Activated naive CD8-positive, alpha-beta T cell treated with anti-CD3 and anti-CD28 coated beads for 36 hours (primary cell): ENCODE data around the gene BCHE. TPM values are rescaled to one million over a fixed set of nuclear protein-coding genes. Genes with fewer than 3 reads are reported as not detected.

Experiments
- DNase-seq: peaks from one replicate; pipeline ENCODE4 v3.0.0; 2021
- H3K27ac Mint-ChIP-seq: one replicate; pipeline ENCODE4 v1.8.0; 2022; ENCODE audit warnings: mild to moderate bottlenecking, moderate library complexity, mixed read lengths
- H3K27me3 Mint-ChIP-seq: one replicate; pipeline ENCODE4 v1.8.0; 2022; ENCODE audit warnings: mild to moderate bottlenecking, mixed read lengths
- H3K36me3 Mint-ChIP-seq: one replicate; pipeline ENCODE4 v1.8.0; 2021; ENCODE audit warnings: mild to moderate bottlenecking, mixed read lengths
- H3K4me1 Mint-ChIP-seq: one replicate; pipeline ENCODE4 v1.8.0; 2021; ENCODE audit warnings: mixed read lengths
- H3K4me3 Mint-ChIP-seq: one replicate; pipeline ENCODE4 v1.8.0; 2022; ENCODE audit warnings: mild to moderate bottlenecking, moderate library complexity, mixed read lengths
- H3K9me3 Mint-ChIP-seq: one replicate; pipeline ENCODE4 v1.8.0; 2022; ENCODE audit warnings: mixed read lengths
- total RNA-seq, 2 experiments: library from RNA; stranded (reverse); gene quantifications; one replicate each; pipeline ENCODE4 v1.2.3, GENCODE V29; 2021

Gene BCHE
- not detected for total RNA-seq

- no peaks in the 10 kb centered on the region for H3K9me3 Mint-ChIP-seq
- no peak for DNase-seq
- H3K4me1 Mint-ChIP-seq: no peaks in the 10 kb centered on the region
- no peak within 1 kb of the TSS for H3K27ac Mint-ChIP-seq
- no peak within 1 kb of the TSS for H3K4me3 Mint-ChIP-seq
- no peaks in the 10 kb centered on the region for H3K36me3 Mint-ChIP-seq
- no peaks in the 10 kb centered on the region for H3K27me3 Mint-ChIP-seq
These were observed at the start of gene BCHE for GRCh38 chr3:165837058-165837525. TSS of gene BCHE (minus strand) at chr3:165837423. CDS start at chr3:165831033, 6,390 bp downstream.

GRCh38 chr3:165885558-165886270 lies 48.5 kb upstream of the BCHE start:
- DNase-seq: no peak
- Mint-ChIP-seq H3K4me1 (no peaks in the 10 kb centered on the region), H3K27ac (no peak overlapping the region), H3K27me3 (no peaks in the 10 kb centered on the region), H3K9me3 (no peaks in the 10 kb centered on the region), H3K36me3 (no peaks in the 10 kb centered on the region), H3K4me3 (no peak overlapping the region)

- H3K36me3 Mint-ChIP-seq: no peaks in the 10 kb centered on the region
- no peak for DNase-seq
- no peaks in the 10 kb centered on the region for H3K27me3 Mint-ChIP-seq
- H3K4me3 Mint-ChIP-seq: no peak overlapping the region
- H3K4me1 Mint-ChIP-seq: no peaks in the 10 kb centered on the region
- H3K27ac Mint-ChIP-seq: no peak overlapping the region
- no peaks in the 10 kb centered on the region for H3K9me3 Mint-ChIP-seq
These were observed 47.3 kb upstream of the BCHE start for GRCh38 chr3:165884518-165884917.

GRCh38 chr3:165883863-165884478 lies 46.7 kb upstream of the BCHE start:
- Mint-ChIP-seq H3K27me3 (no peaks in the 10 kb centered on the region), H3K4me3 (no peak overlapping the region), H3K27ac (no peak overlapping the region), H3K9me3 (no peaks in the 10 kb centered on the region), H3K36me3 (no peaks in the 10 kb centered on the region), H3K4me1 (no peaks in the 10 kb centered on the region)
- DNase-seq: no peak

- Mint-ChIP-seq H3K27ac (no peak overlapping the region), H3K4me3 (no peak overlapping the region), H3K27me3 (no peaks in the 10 kb centered on the region), H3K4me1 (no peaks in the 10 kb centered on the region), H3K9me3 (no peaks in the 10 kb centered on the region), H3K36me3 (no peaks in the 10 kb centered on the region)
- DNase-seq: no peak
These were observed 45.9 kb upstream of the BCHE start for GRCh38 chr3:165883117-165883516.

GRCh38 chr3:165875644-165876043 lies 38.4 kb upstream of the BCHE start:
- H3K36me3 Mint-ChIP-seq: no peaks in the 10 kb centered on the region
- peaks cover 10% of the 10 kb centered on the region for H3K9me3 Mint-ChIP-seq
- H3K27me3 Mint-ChIP-seq: no peaks in the 10 kb centered on the region
- no peak overlapping the region for H3K27ac Mint-ChIP-seq
- H3K4me3 Mint-ChIP-seq: no peak overlapping the region
- DNase-seq: no peak
- H3K4me1 Mint-ChIP-seq: no peaks in the 10 kb centered on the region

GRCh38 chr3:165874663-165875489 lies 37.7 kb upstream of the BCHE start:
- no peaks in the 10 kb centered on the region for H3K4me1 Mint-ChIP-seq
- H3K36me3 Mint-ChIP-seq: no peaks in the 10 kb centered on the region
- H3K27me3 Mint-ChIP-seq: no peaks in the 10 kb centered on the region
- no peak overlapping the region for H3K27ac Mint-ChIP-seq
- H3K9me3 Mint-ChIP-seq: peaks cover 10% of the 10 kb centered on the region
- DNase-seq: no peak
- H3K4me3 Mint-ChIP-seq: no peak overlapping the region

- no peak for DNase-seq
- H3K4me3 Mint-ChIP-seq: no peak overlapping the region
- no peaks in the 10 kb centered on the region for H3K36me3 Mint-ChIP-seq
- peaks cover 4% of the 10 kb centered on the region for H3K9me3 Mint-ChIP-seq
- H3K4me1 Mint-ChIP-seq: no peaks in the 10 kb centered on the region
- no peaks in the 10 kb centered on the region for H3K27me3 Mint-ChIP-seq
- no peak overlapping the region for H3K27ac Mint-ChIP-seq
These were observed 30.9 kb upstream of the BCHE start for GRCh38 chr3:165868088-165868487.

- Mint-ChIP-seq H3K9me3 (no peaks in the 10 kb centered on the region), H3K4me3 (no peak overlapping the region), H3K4me1 (no peaks in the 10 kb centered on the region), H3K27me3 (no peaks in the 10 kb centered on the region), H3K27ac (no peak overlapping the region), H3K36me3 (no peaks in the 10 kb centered on the region)
- DNase-seq: no peak
These were observed 21.8 kb upstream of the BCHE start for GRCh38 chr3:165859061-165859460.

GRCh38 chr3:165855581-165855980 lies 18.4 kb upstream of the BCHE start:
- Mint-ChIP-seq H3K36me3 (no peaks in the 10 kb centered on the region), H3K4me3 (no peak overlapping the region), H3K9me3 (no peaks in the 10 kb centered on the region), H3K27me3 (no peaks in the 10 kb centered on the region), H3K27ac (no peak overlapping the region), H3K4me1 (no peaks in the 10 kb centered on the region)
- DNase-seq: no peak

- no peaks in the 10 kb centered on the region for H3K4me1 Mint-ChIP-seq
- H3K9me3 Mint-ChIP-seq: no peaks in the 10 kb centered on the region
- no peaks in the 10 kb centered on the region for H3K36me3 Mint-ChIP-seq
- H3K27ac Mint-ChIP-seq: no peak overlapping the region
- H3K4me3 Mint-ChIP-seq: no peak overlapping the region
- no peaks in the 10 kb centered on the region for H3K27me3 Mint-ChIP-seq
- DNase-seq: no peak
These were observed 17.5 kb upstream of the BCHE start for GRCh38 chr3:165854696-165855095.

GRCh38 chr3:165852711-165853110 lies 15.5 kb upstream of the BCHE start:
- Mint-ChIP-seq H3K36me3 (no peaks in the 10 kb centered on the region), H3K4me3 (no peak overlapping the region), H3K27me3 (no peaks in the 10 kb centered on the region), H3K9me3 (no peaks in the 10 kb centered on the region), H3K27ac (no peak overlapping the region), H3K4me1 (no peaks in the 10 kb centered on the region)
- no peak for DNase-seq

GRCh38 chr3:165852191-165852590 lies 15.0 kb upstream of the BCHE start:
- Mint-ChIP-seq H3K4me3 (no peak overlapping the region), H3K36me3 (no peaks in the 10 kb centered on the region), H3K27ac (no peak overlapping the region), H3K9me3 (no peaks in the 10 kb centered on the region), H3K27me3 (no peaks in the 10 kb centered on the region), H3K4me1 (no peaks in the 10 kb centered on the region)
- no peak for DNase-seq

- Mint-ChIP-seq H3K4me1 (no peaks in the 10 kb centered on the region), H3K27me3 (no peaks in the 10 kb centered on the region), H3K9me3 (no peaks in the 10 kb centered on the region), H3K36me3 (no peaks in the 10 kb centered on the region), H3K27ac (no peak overlapping the region), H3K4me3 (no peak overlapping the region)
- no peak for DNase-seq
These were observed 8.8 kb upstream of the BCHE start for GRCh38 chr3:165846056-165846455.

GRCh38 chr3:165839296-165840076 lies 2.3 kb upstream of the BCHE start:
- Mint-ChIP-seq H3K27me3 (no peaks in the 10 kb centered on the region), H3K27ac (no peak overlapping the region), H3K36me3 (no peaks in the 10 kb centered on the region), H3K9me3 (no peaks in the 10 kb centered on the region), H3K4me3 (no peak overlapping the region), H3K4me1 (no peaks in the 10 kb centered on the region)
- DNase-seq: no peak
